ENCODE data around the gene ROPN1.

ROPN1 gene

GRCh38 chr3:123951522-123952447, 40.1 kb downstream of the ROPN1 start:
- ChIA-PET CTCF (interaction anchor here (1.1 kb wide), 1 partner anchor 10 kb away, joined by 3 read pairs; no protein-coding TSS in a partner anchor), POLR2A (no interaction called here)
- no peak for TF ChIP-seq CTCF (IDR thresholded peaks at IDR 0.05; ENCODE audit: control extremely low read depth, extremely low read depth, low read depth, missing control alignments)
- no peak for DNase-seq (ENCODE audit: extremely low spot score)

GRCh38 chr3:123949641-123950040, 42.3 kb downstream of the ROPN1 start:
- ChIA-PET POLR2A (no interaction called here), CTCF (no interaction called here)
- no peak for DNase-seq (ENCODE audit: extremely low spot score)
- no peak for TF ChIP-seq CTCF (IDR thresholded peaks at IDR 0.05; ENCODE audit: control extremely low read depth, extremely low read depth, low read depth, missing control alignments)

GRCh38 chr3:123948449-123948848, 43.5 kb downstream of the ROPN1 start:
- CTCF ChIA-PET, result no interaction called here

GRCh38 chr3:123947482-123947881, 44.4 kb downstream of the ROPN1 start:
- ChIA-PET CTCF (interaction anchor here (1.7 kb wide), 1 partner anchor 20 kb away, joined by 7 read pairs; no protein-coding TSS in a partner anchor), POLR2A (no interaction called here)
- DNase-seq (ENCODE audit: extremely low spot score), result no peak
- TF ChIP-seq CTCF (IDR thresholded peaks at IDR 0.05; ENCODE audit: control extremely low read depth, extremely low read depth, low read depth, missing control alignments), result no peak

More at GRCh38 chr3:123948449-123948848, 43.5 kb downstream of the ROPN1 start:
- no peak for TF ChIP-seq CTCF (IDR thresholded peaks at IDR 0.05; ENCODE audit: control extremely low read depth, extremely low read depth, low read depth, missing control alignments)
- DNase-seq (ENCODE audit: extremely low spot score), result no peak
- POLR2A ChIA-PET, result no interaction called here

- POLR2A ChIA-PET, result no interaction called here
- CTCF ChIA-PET, result interaction anchor here (1.4 kb wide), 1 partner anchor 11 kb away, joined by 3 read pairs; no protein-coding TSS in a partner anchor
- DNase-seq (ENCODE audit: extremely low spot score), result no peak
- TF ChIP-seq CTCF (IDR thresholded peaks at IDR 0.05; ENCODE audit: control extremely low read depth, extremely low read depth, low read depth, missing control alignments), result no peak
These were observed 50.4 kb downstream of the ROPN1 start for GRCh38 chr3:123941542-123941941.

- CTCF ChIA-PET, result interaction anchor here (0.7 to 1.4 kb wide), 3 partner anchors 12 to 37 kb away, joined by 3 read pairs; no protein-coding TSS in a partner anchor
- TF ChIP-seq CTCF (IDR thresholded peaks at IDR 0.05; ENCODE audit: control extremely low read depth, extremely low read depth, low read depth, missing control alignments), result no peak
- POLR2A ChIA-PET, result no interaction called here
- DNase-seq (ENCODE audit: extremely low spot score), result no peak
These were observed 50.8 kb downstream of the ROPN1 start for GRCh38 chr3:123941121-123941520.
